Endothelial cell of umbilical vein (primary cell): ENCODE results near the gene CTBP2. TPM values are rescaled to one million over a fixed set of nuclear protein-coding genes. Genes with fewer than 3 reads are reported as not detected.

Source experiments
- BruUV-seq: library from RNA; stranded (reverse); fragments of 400-500 nt; replicated peaks from 2 replicates; lab custom pipeline; 2021; lab: Mats Ljungman, UMichigan
- CTCF ChIA-PET: fragments of 300-600, 350-600 bp; sonication (Branson Sonifier 250); formaldehyde crosslinking; loops from one replicate; lab custom pipeline; 2021; ENCODE audit warnings: antibody characterized with exemption, inconsistent platforms; lab: Charles Lee
- POLR2A ChIA-PET: fragments of 300-600, 350-600 bp; sonication (Branson Sonifier 250); formaldehyde crosslinking; loops from one replicate; lab custom pipeline; 2021; ENCODE audit warnings: antibody characterized with exemption, inconsistent platforms; lab: Charles Lee
- DNase-seq: peaks from one replicate; pipeline ENCODE4 v3.0.0-alpha.2; 2011; ENCODE audit warnings: low read depth, low spot score
- FAIRE-seq: peaks from 2 replicates; lab custom pipeline; 2011; peaks lifted over from hg19 to GRCh38; lab: Jason Lieb, UNC
- H2AFZ ChIP-seq: 2 replicates; pipeline ENCODE4 v1.6.0; 2012; ENCODE audit warnings: low read depth, low read length, control low read depth, inconsistent platforms
- H3K27ac ChIP-seq: 2 replicates; pipeline ENCODE4 v1.5.1; 2011; ENCODE audit warnings: low read depth, mild to moderate bottlenecking, control low read depth, low read length, moderate library complexity; ENCODE audit not compliant: insufficient read depth
- H3K27me3 ChIP-seq, 2 experiments: 2 replicates each; pipeline versions ENCODE4 v1.6.0 to v1.6.1; 2011; ENCODE audit warnings: low read length in 2 of 2, mixed read lengths in 1 of 2; ENCODE audit not compliant: control insufficient read depth in 2 of 2, insufficient read depth in 2 of 2
- H3K36me3 ChIP-seq, 2 experiments: 2 replicates in 1 of 2; 3 replicates in 1 of 2; pipeline ENCODE4 v1.5.1; 2011; ENCODE audit warnings: low read length in 2 of 2, mild to moderate bottlenecking in 1 of 2, moderate library complexity in 1 of 2; ENCODE audit not compliant: control insufficient read depth in 2 of 2, insufficient read depth in 2 of 2; ENCODE audit errors: extremely low read depth in 1 of 2
- H3K4me1 ChIP-seq: 3 replicates; pipeline ENCODE4 v1.5.1; 2011; ENCODE audit warnings: mild to moderate bottlenecking, low read length; ENCODE audit not compliant: control insufficient read depth, insufficient read depth; ENCODE audit errors: extremely low read depth
- H3K4me2 ChIP-seq: 2 replicates; pipeline ENCODE4 v1.6.1; 2011; ENCODE audit warnings: low read length, control low read depth, mixed read lengths; ENCODE audit not compliant: insufficient read depth
- H3K4me3 ChIP-seq, 3 experiments: fragments of 200-600 bp in 1 of 3; sonication (generic), shearing (Covaris generic) in 1 of 3; replicated peaks in 1 of 3; 2 replicates each; pipeline ENCODE4 v1.5.1; 2011 to 2016; ENCODE audit warnings: control low read depth in 3 of 3, low read length in 3 of 3, mild to moderate bottlenecking in 2 of 3, inconsistent platforms in 1 of 3, low read depth in 1 of 3, moderate library complexity in 1 of 3; ENCODE audit not compliant: insufficient read depth in 1 of 3
- H3K79me2 ChIP-seq: 2 replicates; pipeline ENCODE4 v1.6.0; 2012; ENCODE audit warnings: low read length, inconsistent platforms; ENCODE audit not compliant: control insufficient read depth, insufficient read depth
- H3K9ac ChIP-seq: replicated peaks from 2 replicates; pipeline ENCODE3; 2011; ENCODE audit warnings: low read length, control low read depth; ENCODE audit not compliant: insufficient read depth; ENCODE audit errors: extremely low read depth
- H3K9me1 ChIP-seq: replicated peaks from 3 replicates; pipeline ENCODE4 v1.6.0; 2011; ENCODE audit warnings: mild to moderate bottlenecking, low read length; ENCODE audit not compliant: control insufficient read depth, insufficient read depth; ENCODE audit errors: extremely low read depth
- H3K9me3 ChIP-seq: replicated peaks from 2 replicates; pipeline ENCODE4 v1.5.1; 2012; ENCODE audit warnings: low read length, inconsistent platforms; ENCODE audit not compliant: control insufficient read depth, insufficient read depth
- H4K20me1 ChIP-seq: replicated peaks from 2 replicates; pipeline ENCODE3; 2011; ENCODE audit warnings: mild to moderate bottlenecking, low read length; ENCODE audit not compliant: control insufficient read depth, insufficient read depth; ENCODE audit errors: extremely low read depth
- CTCF ChIP-seq, 2 donors: IDR thresholded peaks; 1 replicate in 1 of 2; 2 replicates in 1 of 2; pipeline ENCODE4 v1.5.1; 2011; ENCODE audit warnings: low read length in 2 of 2, mild to moderate bottlenecking in 2 of 2, moderate library complexity in 2 of 2, control low read depth in 1 of 2, inconsistent platforms in 1 of 2, low read depth in 1 of 2; ENCODE audit not compliant: insufficient read depth in 1 of 2; ENCODE audit errors: extremely low read depth in 1 of 2
- EZH2 ChIP-seq: IDR thresholded peaks from 2 replicates; pipeline ENCODE4 v1.6.1; 2012; ENCODE audit warnings: borderline replicate concordance, low read depth, mild to moderate bottlenecking, moderate library complexity, low read length, inconsistent platforms; ENCODE audit not compliant: severe bottlenecking
- FOS ChIP-seq: IDR thresholded peaks from 2 replicates; pipeline ENCODE4 v1.6.1; 2011; ENCODE audit warnings: mild to moderate bottlenecking, low read length, moderate library complexity, borderline replicate concordance; ENCODE audit not compliant: insufficient read depth
- GATA2 ChIP-seq: IDR thresholded peaks from 2 replicates; pipeline ENCODE4 v1.7.0; 2011; ENCODE audit warnings: low read depth, mild to moderate bottlenecking, moderate library complexity, mixed read lengths, low read length; ENCODE audit not compliant: insufficient read length, insufficient read depth
- JUN ChIP-seq: IDR thresholded peaks from 2 replicates; pipeline ENCODE4 v1.6.1; 2011; ENCODE audit warnings: borderline replicate concordance, low read depth; ENCODE audit not compliant: insufficient read length, insufficient read depth
- MAX ChIP-seq: IDR thresholded peaks from 2 replicates; pipeline ENCODE4 v1.6.1; 2011; ENCODE audit not compliant: insufficient read depth, insufficient read length
- MYC ChIP-seq: IDR thresholded peaks from one replicate; pipeline ENCODE4 v1.6.1; 2011; ENCODE audit warnings: mild to moderate bottlenecking, low read depth, low read length
- POLR2A ChIP-seq: IDR thresholded peaks from 2 replicates; pipeline ENCODE4 v1.6.1; 2012; ENCODE audit warnings: low read depth, mild to moderate bottlenecking, control low read depth, low read length
- POLR2AphosphoS5 ChIP-seq: IDR thresholded peaks from 2 replicates; pipeline ENCODE4 v1.6.1; 2012; ENCODE audit warnings: low read depth, mild to moderate bottlenecking, control low read depth, low read length, moderate library complexity; ENCODE audit not compliant: insufficient read depth
- dilution Hi-C: fragments of 300-500 bp; cut with MboI; formaldehyde crosslinking; loops from one replicate; pipeline ENCODE4 v1.15.0; 2019; ENCODE audit warnings: low sequenced_read_pairs; ENCODE audit not compliant: extremely low pct_ligation_motif_present
- intact Hi-C: fragments of 100-400 bp; cut with micrococcal nuclease; formaldehyde crosslinking; loops from one replicate; pipeline ENCODE4 v1.10.0; 2022
- polyA plus RNA-seq, 4 experiments: library from polyadenylated mRNA; depleted of rRNA in 3 of 4; stranded (reverse) in 3 of 4; unstranded in 1 of 4; fragments of >200 nt; gene quantifications; 2 replicates each; pipeline versions ENCODE4 v1.2.1 to v1.2.3, GENCODE V29; 2011 to 2012; ENCODE audit warnings: missing spikeins in 1 of 4
- total RNA-seq: library from RNA; stranded (reverse); gene quantifications from 2 replicates; pipeline ENCODE4 v1.2.3, GENCODE V29; 2021

Gene CTBP2
- total and polyA plus RNA-seq, 2 donors (not counting 3 experiments of a cell fraction or from before 2014, with no cell fraction given), result 118 to 128 TPM

GRCh38 chr10:125030567-125031197, 129.7 kb downstream of the CTBP2 start:
- TF ChIP-seq EZH2, result no peak
- no peak for TF ChIP-seq GATA2
- TF ChIP-seq FOS, result no peak
- TF ChIP-seq POLR2A, result no peak
- no peak for TF ChIP-seq POLR2AphosphoS5
- no peak for TF ChIP-seq CTCF (IDR thresholded peaks at IDR 0.05; ENCODE audit: extremely low read depth in 1 of 2, insufficient read depth in 1 of 2, low read depth in 1 of 2, low read length in 2 of 2)
- no peak for TF ChIP-seq MAX
- TF ChIP-seq MYC, result no peak
- TF ChIP-seq JUN, result no peak
- ChIA-PET CTCF (interaction anchor here (2.1 to 3.2 kb wide), 2 partner anchors 17 to 38 kb away, joined by 8 to 11 read pairs; no protein-coding TSS in a partner anchor), POLR2A (no interaction called here)
- no peak for FAIRE-seq
- intact Hi-C loops, result no loop called here
- Histone ChIP-seq H3K27me3 (no peaks in the 10 kb centered on the region), H3K4me3 (no peak overlapping the region), H3K27ac (no peak overlapping the region), H4K20me1 (no peaks in the 10 kb centered on the region), H3K79me2 (peaks cover 76% of the 10 kb centered on the region), H3K36me3 (peaks cover 3 to 16% of the 10 kb centered on the region in 2 experiments), H3K9me3 (no peaks in the 10 kb centered on the region), H3K9me1 (no peaks in the 10 kb centered on the region), H3K9ac (no peak overlapping the region), H3K4me1 (peaks cover 7% of the 10 kb centered on the region), H3K4me2 (no peak overlapping the region), H2AFZ (no peak overlapping the region)
- no TSS peak for BruUV-seq
- no peak for DNase-seq
- dilution Hi-C loops, result no loop called here
